Neural progenitor cell (in vitro differentiated cells): Measurements from ENCODE around the gene FGF22. TPM values are rescaled to one million over a fixed set of nuclear protein-coding genes. Genes with fewer than 3 reads are reported as not detected.
"Not testable (repeated sequence)": the region's sequence is repeated elsewhere in the genome, so short reads cannot be mapped to it uniquely, and the experiment has no call there.

Experiments
- DNase-seq: peaks from one replicate; pipeline ENCODE4 v3.0.0-alpha.2; 2016; ENCODE audit warnings: low spot score
- H2AFZ ChIP-seq: fragments of 200-600 bp; sonication (generic); replicated peaks from 2 replicates; pipeline ENCODE4 v1.6.1; 2016; ENCODE audit warnings: antibody characterized with exemption
- H3F3A ChIP-seq: fragments of 200-600 bp; sonication (generic); 2 replicates; pipeline ENCODE4 v1.6.1; 2016; ENCODE audit warnings: antibody characterized with exemption, low read depth
- H3K27ac ChIP-seq: fragments of 200-600 bp; sonication (generic); 2 replicates; pipeline ENCODE4 v1.5.1; 2016; ENCODE audit warnings: mild to moderate bottlenecking
- H3K27me3 ChIP-seq: fragments of 200-600 bp; sonication (generic); 2 replicates; pipeline ENCODE4 v1.6.1; 2016; ENCODE audit warnings: mild to moderate bottlenecking, moderate library complexity
- H3K36me3 ChIP-seq: fragments of 200-600 bp; sonication (generic); 2 replicates; pipeline ENCODE4 v1.5.1; 2016
- H3K4me1 ChIP-seq: fragments of 200-600 bp; sonication (generic); 2 replicates; pipeline ENCODE4 v1.6.1; 2016; ENCODE audit warnings: mixed run types
- H3K4me2 ChIP-seq: fragments of 200-600 bp; sonication (generic); 2 replicates; pipeline ENCODE4 v1.6.1; 2016
- H3K4me3 ChIP-seq: fragments of 200-600 bp; sonication (generic); 2 replicates; pipeline ENCODE4 v1.5.1; 2016
- H3K79me2 ChIP-seq: fragments of 200-600 bp; sonication (generic); 2 replicates; pipeline ENCODE4 v1.6.1; 2016; ENCODE audit warnings: low read depth
- H3K9ac ChIP-seq: fragments of 200-600 bp; sonication (generic); 2 replicates; pipeline ENCODE4 v1.6.1; 2016
- H3K9me3 ChIP-seq: fragments of 200-600 bp; sonication (generic); 2 replicates; pipeline ENCODE4 v1.5.1; 2016; ENCODE audit warnings: low read depth
- H4K20me1 ChIP-seq: fragments of 200-600 bp; sonication (generic); 2 replicates; pipeline ENCODE4 v1.6.1; 2016; ENCODE audit warnings: low read depth
- H3K27ac Mint-ChIP-seq: 3 replicates; pipeline ENCODE4 v1.8.0; 2021; ENCODE audit warnings: mixed read lengths
- H3K27me3 Mint-ChIP-seq: 2 replicates; pipeline ENCODE4 v1.8.0; 2022; ENCODE audit warnings: low read depth, mild to moderate bottlenecking, inconsistent platforms, moderate library complexity, mixed read lengths; ENCODE audit not compliant: insufficient read depth
- H3K36me3 Mint-ChIP-seq: 3 replicates; pipeline ENCODE4 v1.8.0; 2021; ENCODE audit warnings: mixed read lengths
- H3K4me1 Mint-ChIP-seq: 3 replicates; pipeline ENCODE4 v1.8.0; 2021; ENCODE audit warnings: mixed read lengths
- H3K4me3 Mint-ChIP-seq: 3 replicates; pipeline ENCODE4 v1.8.0; 2021; ENCODE audit warnings: mild to moderate bottlenecking, moderate library complexity, mixed read lengths
- H3K9me3 Mint-ChIP-seq: 3 replicates; pipeline ENCODE4 v1.8.0; 2020; ENCODE audit warnings: mixed read lengths
- CTCF ChIP-seq: fragments of 200-600 bp; sonication (generic); IDR thresholded peaks from 2 replicates; pipeline ENCODE4 v1.5.1; 2017; ENCODE audit warnings: antibody characterized with exemption, mild to moderate bottlenecking
- EZH2 ChIP-seq: fragments of 200-600 bp; sonication (generic); IDR thresholded peaks from 2 replicates; pipeline ENCODE4 v1.6.1; 2017; ENCODE audit warnings: antibody characterized with exemption, mild to moderate bottlenecking, moderate library complexity
- EZH2phosphoT487 ChIP-seq: fragments of 200-600 bp; sonication (generic); IDR thresholded peaks from 2 replicates; pipeline ENCODE4 v1.6.1; 2017; ENCODE audit warnings: antibody characterized with exemption
- total RNA-seq: library from RNA; depleted of rRNA; stranded (reverse); fragments of >200 nt; gene quantifications from 2 replicates; pipeline ENCODE4 v1.2.3, GENCODE V29; 2015; ENCODE audit warnings: low replicate concordance

The FGF22 gene
- total RNA-seq, 1 donor from 2014 or later: not detected

DNA sequence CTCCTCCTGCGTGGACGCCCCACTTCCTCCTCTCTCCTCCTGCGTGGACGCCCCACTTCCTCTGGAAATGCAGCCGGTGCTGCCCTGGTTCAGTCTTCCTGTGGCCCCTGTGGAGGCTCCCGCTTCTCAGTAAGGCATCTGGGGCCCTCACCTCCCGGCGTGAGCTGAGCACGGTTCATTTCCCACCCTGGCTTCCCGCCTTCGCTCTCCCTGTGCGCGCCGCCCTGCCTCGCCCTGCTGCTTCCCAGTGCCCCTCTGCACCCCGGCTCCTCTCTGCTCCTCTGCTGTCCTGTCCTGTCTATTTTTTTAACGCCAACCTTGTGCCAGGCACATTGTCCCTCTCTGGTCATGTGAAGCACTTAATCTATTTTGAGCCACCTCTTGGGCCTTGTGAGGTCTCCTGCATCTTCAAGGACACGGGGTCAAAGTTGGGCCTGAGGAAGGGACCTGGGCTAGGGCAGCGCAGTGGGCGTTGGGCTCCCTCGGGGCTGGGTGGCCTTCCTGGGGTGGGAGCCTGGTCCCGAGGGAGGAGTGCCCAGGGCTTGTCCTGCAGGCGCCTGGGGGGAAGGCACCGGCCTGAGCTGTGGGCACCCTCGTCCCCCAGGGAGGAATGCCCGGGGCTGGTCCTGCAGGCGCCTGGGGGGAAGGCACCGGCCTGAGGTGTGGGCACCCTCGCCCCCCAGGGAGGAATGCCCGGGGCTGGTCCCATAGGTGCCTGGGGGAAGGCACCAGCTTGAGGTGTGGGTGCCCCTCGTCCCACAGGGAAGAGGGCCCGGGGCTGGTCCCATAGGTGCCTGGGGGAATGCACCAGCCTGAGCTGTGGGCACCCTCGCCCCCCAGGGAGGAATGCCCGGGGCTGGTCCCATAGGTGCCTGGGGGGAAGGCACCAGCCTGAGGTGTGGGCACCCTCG, 37.0 kb upstream of the FGF22 start:
- Histone ChIP-seq H3K36me3 (no peaks in the 10 kb centered on the region), H3K9ac (no peak overlapping the region), H3K79me2 (no peaks in the 10 kb centered on the region), H2AFZ (no peak overlapping the region), H3F3A (no peaks in the 10 kb centered on the region), H3K4me1 (no peaks in the 10 kb centered on the region), H3K27me3 (no peaks in the 10 kb centered on the region), H3K27ac (no peak overlapping the region), H3K4me2 (no peak overlapping the region), H3K4me3 (no peak overlapping the region), H4K20me1 (no peaks in the 10 kb centered on the region), H3K9me3 (no peaks in the 10 kb centered on the region)
- H3K27ac Mint-ChIP-seq: no peak overlapping the region
- H3K27me3 Mint-ChIP-seq: peaks cover 9% of the 10 kb centered on the region
- H3K4me3 Mint-ChIP-seq: no peak overlapping the region
- no peaks in the 10 kb centered on the region for H3K4me1 Mint-ChIP-seq
- DNase-seq: no peak
- peaks cover 17% of the 10 kb centered on the region for H3K9me3 Mint-ChIP-seq
- H3K36me3 Mint-ChIP-seq: no peaks in the 10 kb centered on the region
- TF ChIP-seq EZH2 (no peak), CTCF (no peak)

- H3K27ac Mint-ChIP-seq, H3K27me3 ChIP-seq, H3K9me3 ChIP-seq, H3K9ac ChIP-seq, DNase-seq, H2AFZ ChIP-seq, H3K36me3 Mint-ChIP-seq, H3K4me3 Mint-ChIP-seq, H3K27me3 Mint-ChIP-seq, H3K4me2 ChIP-seq, H3K4me1 Mint-ChIP-seq, H3F3A ChIP-seq, H3K36me3 ChIP-seq, H3K79me2 ChIP-seq, H3K4me3 ChIP-seq, H4K20me1 ChIP-seq, H3K27ac ChIP-seq, H3K4me1 ChIP-seq: not testable (repeated sequence)
- H3K9me3 Mint-ChIP-seq: peaks cover 17% of the 10 kb centered on the region
Observed at GRCh38 chr19:603302-603639, 36.4 kb upstream of the FGF22 start.

DNA sequence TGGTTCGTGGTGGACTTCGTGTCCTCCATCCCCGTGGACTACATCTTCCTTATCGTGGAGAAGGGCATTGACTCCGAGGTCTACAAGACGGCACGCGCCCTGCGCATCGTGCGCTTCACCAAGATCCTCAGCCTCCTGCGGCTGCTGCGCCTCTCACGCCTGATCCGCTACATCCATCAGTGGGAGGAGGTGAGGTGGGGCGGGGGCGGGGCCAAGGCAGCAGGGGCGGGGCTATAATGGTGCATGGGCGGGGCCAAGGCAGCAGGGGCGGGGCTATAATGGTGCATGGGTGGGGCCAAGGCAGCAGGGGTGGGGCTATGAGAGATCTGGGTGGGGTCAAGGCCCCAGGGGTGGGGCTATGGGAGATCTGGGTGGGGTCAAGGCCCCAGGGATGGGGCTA, 35.9 kb upstream of the FGF22 start:
- not testable (repeated sequence) for H3K4me3 ChIP-seq, H2AFZ ChIP-seq, H3K27ac Mint-ChIP-seq, H3K4me2 ChIP-seq, H3F3A ChIP-seq, H3K27ac ChIP-seq, H3K4me1 Mint-ChIP-seq, H3K9ac ChIP-seq, H3K36me3 Mint-ChIP-seq, H3K4me3 Mint-ChIP-seq, H3K79me2 ChIP-seq, H3K27me3 ChIP-seq, H3K4me1 ChIP-seq, H3K36me3 ChIP-seq, H3K9me3 ChIP-seq, H4K20me1 ChIP-seq, DNase-seq, H3K27me3 Mint-ChIP-seq
- H3K9me3 Mint-ChIP-seq: peaks cover 17% of the 10 kb centered on the region

- DNase-seq: no peak
- H3K4me3 ChIP-seq: no peak overlapping the region
- no peaks in the 10 kb centered on the region for H3K9me3 ChIP-seq
- Mint-ChIP-seq H3K4me3 (no peak overlapping the region), H3K27ac (no peak overlapping the region), H3K9me3 (peaks cover 17% of the 10 kb centered on the region), H3K36me3 (no peaks in the 10 kb centered on the region), H3K4me1 (no peaks in the 10 kb centered on the region), H3K27me3 (peaks cover 9% of the 10 kb centered on the region)
- no peaks in the 10 kb centered on the region for H3K79me2 ChIP-seq
- H3K4me2 ChIP-seq: no peak overlapping the region
- no peaks in the 10 kb centered on the region for H3K27me3 ChIP-seq
- H4K20me1 ChIP-seq: no peaks in the 10 kb centered on the region
- no peak overlapping the region for H3K27ac ChIP-seq
- no peaks in the 10 kb centered on the region for H3K36me3 ChIP-seq
- H3K4me1 ChIP-seq: no peaks in the 10 kb centered on the region
- H3F3A ChIP-seq: no peaks in the 10 kb centered on the region
- no peak overlapping the region for H3K9ac ChIP-seq
- TF ChIP-seq EZH2: no peak
- TF ChIP-seq EZH2phosphoT487: no peak
- TF ChIP-seq CTCF: no peak
- H2AFZ ChIP-seq: no peak overlapping the region
Observed at GRCh38 chr19:604355-604754, 35.3 kb upstream of the FGF22 start.
